ENCODE results near the gene CAPZB. TPM values are rescaled to one million over a fixed set of nuclear protein-coding genes. Genes with fewer than 3 reads are reported as not detected.

Gene CAPZB
- total RNA-seq, 3 donors from 2014 or later (not counting 1 experiment from before 2014, with no cell fraction given): 369 to 393 (median 375) TPM

DNA sequence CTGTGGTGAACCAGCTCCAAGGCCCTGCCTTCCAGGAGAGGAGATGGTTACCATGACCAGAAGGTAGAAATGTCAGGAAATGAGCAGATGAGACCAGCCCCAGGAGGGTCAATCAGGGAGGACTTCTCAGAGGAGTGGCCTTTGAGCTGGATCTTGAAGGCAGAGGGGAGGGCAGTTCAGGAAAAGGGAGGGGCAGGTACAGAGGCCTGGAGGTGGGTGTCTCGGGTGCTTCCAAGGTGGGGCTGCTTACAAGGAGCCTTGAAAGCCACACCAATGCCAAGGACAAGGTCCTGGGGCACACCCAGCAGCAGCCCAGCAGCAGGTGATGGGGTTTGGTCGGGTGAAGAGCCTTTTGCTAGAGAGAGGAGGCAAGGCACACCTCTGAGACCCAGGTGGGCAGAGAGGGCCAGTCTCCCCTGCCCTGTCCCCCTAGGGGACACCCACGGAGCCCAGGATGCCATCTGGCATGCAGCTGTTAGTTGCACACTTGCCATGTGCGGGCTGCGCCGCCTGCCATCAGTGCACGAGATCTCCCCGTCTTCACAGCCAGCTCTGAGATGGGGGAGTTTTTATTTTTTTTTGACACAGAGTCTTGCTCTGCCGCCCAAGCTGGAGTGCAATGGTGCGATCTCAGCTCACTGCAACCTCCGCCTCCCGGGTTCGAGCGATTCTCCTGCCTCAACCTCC is 154.7 kb downstream of the CAPZB start:
- Mint-ChIP-seq H3K36me3 (no peaks in the 10 kb centered on the region), H3K27ac (no peak overlapping the region), H3K9me3 (no peaks in the 10 kb centered on the region), H3K4me1 (peaks cover 0 to 5% of the 10 kb centered on the region in 2 donors), H3K4me3 (no peak overlapping the region), H3K27me3 (ENCODE audit: low read depth in 2 of 2) (no peaks in the 10 kb centered on the region)
- Histone ChIP-seq H3K9me3 (ENCODE audit: control insufficient read depth, insufficient read depth, low read length) (no peaks in the 10 kb centered on the region), H3K4me3 (ENCODE audit: low read length) (no peak overlapping the region), H3K36me3 (ENCODE audit: control insufficient read depth, insufficient read depth, low read length) (peaks cover 10% of the 10 kb centered on the region), H3K27ac (ENCODE audit: low read length) (no peak overlapping the region), H3K27me3 (ENCODE audit: control insufficient read depth, insufficient read depth, low read length) (no peaks in the 10 kb centered on the region), H3K4me1 (ENCODE audit: control insufficient read depth, insufficient read depth, low read length) (no peaks in the 10 kb centered on the region)
- TF ChIP-seq, protein P1, sequence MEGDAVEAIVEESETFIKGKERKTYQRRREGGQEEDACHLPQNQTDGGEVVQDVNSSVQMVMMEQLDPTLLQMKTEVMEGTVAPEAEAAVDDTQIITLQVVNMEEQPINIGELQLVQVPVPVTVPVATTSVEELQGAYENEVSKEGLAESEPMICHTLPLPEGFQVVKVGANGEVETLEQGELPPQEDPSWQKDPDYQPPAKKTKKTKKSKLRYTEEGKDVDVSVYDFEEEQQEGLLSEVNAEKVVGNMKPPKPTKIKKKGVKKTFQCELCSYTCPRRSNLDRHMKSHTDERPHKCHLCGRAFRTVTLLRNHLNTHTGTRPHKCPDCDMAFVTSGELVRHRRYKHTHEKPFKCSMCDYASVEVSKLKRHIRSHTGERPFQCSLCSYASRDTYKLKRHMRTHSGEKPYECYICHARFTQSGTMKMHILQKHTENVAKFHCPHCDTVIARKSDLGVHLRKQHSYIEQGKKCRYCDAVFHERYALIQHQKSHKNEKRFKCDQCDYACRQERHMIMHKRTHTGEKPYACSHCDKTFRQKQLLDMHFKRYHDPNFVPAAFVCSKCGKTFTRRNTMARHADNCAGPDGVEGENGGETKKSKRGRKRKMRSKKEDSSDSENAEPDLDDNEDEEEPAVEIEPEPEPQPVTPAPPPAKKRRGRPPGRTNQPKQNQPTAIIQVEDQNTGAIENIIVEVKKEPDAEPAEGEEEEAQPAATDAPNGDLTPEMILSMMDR (IDR thresholded peaks at IDR 0.05): no peak
- ATAC-seq: no peak
- no peak for DNase-seq
- WGBS (ENCODE audit: insufficient coverage): 87% methylated on average over 10 of the region's 14 CpGs
- intact Hi-C loops (cut with micrococcal nuclease): no loop called here

DNA sequence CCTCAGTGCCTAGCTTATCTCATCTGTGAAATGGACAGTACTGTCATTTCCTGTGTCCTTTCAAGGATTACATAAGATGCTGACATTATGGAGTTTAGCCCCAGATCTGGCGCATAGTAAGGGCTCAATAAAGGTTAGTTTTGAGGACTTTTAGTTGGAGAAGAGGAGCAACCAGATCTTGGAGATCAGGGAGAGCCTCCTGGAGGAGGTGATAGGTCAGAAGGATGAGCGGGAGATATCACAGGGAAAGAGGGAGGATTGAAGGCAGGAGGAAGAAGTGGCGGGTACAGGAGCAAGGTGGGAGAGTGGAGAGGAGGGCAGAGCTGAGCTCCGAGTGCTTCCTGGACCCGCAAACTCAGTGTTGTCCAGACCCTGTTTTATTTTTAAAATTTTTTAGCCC is 155.7 kb downstream of the CAPZB start:
- H3K9me3 ChIP-seq (ENCODE audit: control insufficient read depth, insufficient read depth, low read length): no peaks in the 10 kb centered on the region
- peaks cover 0 to 5% of the 10 kb centered on the region in 2 donors for H3K4me1 Mint-ChIP-seq
- H3K36me3 Mint-ChIP-seq: no peaks in the 10 kb centered on the region
- WGBS (ENCODE audit: insufficient coverage): 96% methylated on average over 4 of the region's 5 CpGs
- H3K4me3 Mint-ChIP-seq: no peak overlapping the region
- intact Hi-C loops (cut with micrococcal nuclease): no loop called here
- no peak overlapping the region for H3K4me3 ChIP-seq (ENCODE audit: low read length)
- peaks cover 17% of the 10 kb centered on the region for H3K36me3 ChIP-seq (ENCODE audit: control insufficient read depth, insufficient read depth, low read length)
- TF ChIP-seq, protein P1 (IDR thresholded peaks at IDR 0.05): no peak
- DNase-seq (no peak), ATAC-seq (no peak)
- no peak overlapping the region for H3K27ac Mint-ChIP-seq
- no peaks in the 10 kb centered on the region for H3K27me3 ChIP-seq (ENCODE audit: control insufficient read depth, insufficient read depth, low read length)
- H3K4me1 ChIP-seq (ENCODE audit: control insufficient read depth, insufficient read depth, low read length): no peaks in the 10 kb centered on the region
- H3K9me3 Mint-ChIP-seq: no peaks in the 10 kb centered on the region
- H3K27me3 Mint-ChIP-seq (ENCODE audit: low read depth in 2 of 2): no peaks in the 10 kb centered on the region
- no peak overlapping the region for H3K27ac ChIP-seq (ENCODE audit: low read length)

DNA sequence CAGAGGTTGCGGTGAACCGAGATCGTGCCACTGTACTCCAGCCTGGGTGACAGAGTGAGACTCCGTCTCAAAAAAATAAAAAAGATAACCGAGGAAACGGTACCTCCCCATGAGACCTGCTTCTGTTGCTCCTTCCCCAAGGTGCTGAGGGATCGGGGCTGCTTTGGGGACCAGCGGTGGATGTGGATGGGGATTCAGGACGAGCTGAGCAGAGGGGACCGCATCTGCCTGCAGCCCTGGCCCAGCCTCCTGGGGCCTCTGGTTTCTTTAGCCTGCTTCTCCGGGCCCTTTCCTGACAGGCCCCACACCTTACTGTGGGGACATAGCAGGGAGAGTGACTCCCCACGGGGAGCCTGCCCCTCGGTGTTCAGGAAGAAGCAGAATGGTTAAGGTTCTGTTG is 156.2 kb downstream of the CAPZB start:
- no peak overlapping the region for H3K27ac Mint-ChIP-seq
- 95% methylated on average over 13 of the region's 13 CpGs for WGBS (ENCODE audit: insufficient coverage)
- no peak overlapping the region for H3K27ac ChIP-seq (ENCODE audit: low read length)
- ATAC-seq (no peak), DNase-seq (no peak)
- intact Hi-C loops (cut with micrococcal nuclease): no loop called here
- H3K4me1 Mint-ChIP-seq: peaks cover 0 to 5% of the 10 kb centered on the region in 2 donors
- TF ChIP-seq, protein P1 (IDR thresholded peaks at IDR 0.05): no peak
- no peaks in the 10 kb centered on the region for H3K9me3 ChIP-seq (ENCODE audit: control insufficient read depth, insufficient read depth, low read length)
- H3K27me3 Mint-ChIP-seq (ENCODE audit: low read depth in 2 of 2): no peaks in the 10 kb centered on the region
- no peaks in the 10 kb centered on the region for H3K27me3 ChIP-seq (ENCODE audit: control insufficient read depth, insufficient read depth, low read length)
- H3K36me3 Mint-ChIP-seq: no peaks in the 10 kb centered on the region
- H3K4me3 Mint-ChIP-seq: no peak overlapping the region
- no peak overlapping the region for H3K4me3 ChIP-seq (ENCODE audit: low read length)
- no peaks in the 10 kb centered on the region for H3K9me3 Mint-ChIP-seq
- peaks cover 19% of the 10 kb centered on the region for H3K36me3 ChIP-seq (ENCODE audit: control insufficient read depth, insufficient read depth, low read length)
- H3K4me1 ChIP-seq (ENCODE audit: control insufficient read depth, insufficient read depth, low read length): no peaks in the 10 kb centered on the region

DNA sequence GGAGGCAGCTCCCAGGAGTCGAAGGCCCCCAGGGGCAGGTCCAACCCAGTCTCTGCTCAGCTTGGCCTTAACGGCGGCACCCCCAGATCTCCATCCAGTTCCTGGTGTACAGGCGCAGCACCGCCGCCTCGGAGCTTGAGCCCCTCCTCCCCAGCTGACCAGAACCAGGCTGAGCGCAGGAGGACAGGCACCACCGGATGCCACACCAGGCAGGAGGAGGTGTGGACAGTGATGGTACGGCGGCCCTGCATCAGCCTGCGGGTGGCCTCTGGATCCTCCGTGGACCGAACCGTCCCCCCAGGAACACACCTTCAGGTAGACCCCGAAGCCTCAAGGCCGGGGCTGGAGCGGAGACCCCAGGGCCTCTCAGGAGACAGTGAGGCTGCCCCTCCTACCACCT is 156.9 kb downstream of the CAPZB start:
- TF ChIP-seq, protein P1 (IDR thresholded peaks at IDR 0.05): no peak
- H3K36me3 Mint-ChIP-seq: no peaks in the 10 kb centered on the region
- H3K4me3 Mint-ChIP-seq: no peak overlapping the region
- peaks cover 0 to 5% of the 10 kb centered on the region in 2 donors for H3K4me1 Mint-ChIP-seq
- no peaks in the 10 kb centered on the region for H3K4me1 ChIP-seq (ENCODE audit: control insufficient read depth, insufficient read depth, low read length)
- DNase-seq (no peak), ATAC-seq (no peak)
- H3K27me3 ChIP-seq (ENCODE audit: control insufficient read depth, insufficient read depth, low read length): no peaks in the 10 kb centered on the region
- H3K4me3 ChIP-seq (ENCODE audit: low read length): no peak overlapping the region
- intact Hi-C loops (cut with micrococcal nuclease): no loop called here
- no peak overlapping the region for H3K27ac ChIP-seq (ENCODE audit: low read length)
- 97% methylated on average over 18 of the region's 18 CpGs for WGBS (ENCODE audit: insufficient coverage)
- no peaks in the 10 kb centered on the region for H3K9me3 Mint-ChIP-seq
- no peak overlapping the region for H3K27ac Mint-ChIP-seq
- H3K36me3 ChIP-seq (ENCODE audit: control insufficient read depth, insufficient read depth, low read length): peaks cover 21% of the 10 kb centered on the region
- H3K9me3 ChIP-seq (ENCODE audit: control insufficient read depth, insufficient read depth, low read length): no peaks in the 10 kb centered on the region
- H3K27me3 Mint-ChIP-seq (ENCODE audit: low read depth in 2 of 2): no peaks in the 10 kb centered on the region
